ENCODE measurements around the gene NLGN1.

NLGN1 gene

DNA sequence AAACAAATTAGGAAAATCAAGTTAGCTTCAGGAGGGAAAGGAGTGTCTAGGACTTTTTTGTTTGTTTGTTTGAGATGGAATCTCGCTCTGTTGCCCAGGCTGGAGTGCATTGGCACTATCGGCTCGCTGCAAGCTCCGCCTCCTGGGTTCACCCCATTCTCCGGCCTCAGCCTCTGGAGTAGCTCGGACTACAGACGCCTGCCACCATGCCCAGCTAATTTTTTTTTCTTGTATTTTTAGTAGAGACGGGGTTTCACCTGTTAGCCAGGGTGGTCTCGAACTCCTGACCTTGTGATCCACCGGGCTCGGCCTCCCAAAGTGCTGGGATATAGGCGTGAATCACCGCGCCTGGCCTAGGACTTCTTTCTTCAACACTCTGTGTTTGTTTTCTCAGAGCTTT lies 171.1 kb downstream of the NLGN1 start:
- in situ Hi-C loops (cut with MboI; ENCODE audit: low pct_unique_long_range_greater_than_20kb, low sequenced_read_pairs, unreplicated experiment), result no loop called here
- TF ChIP-seq, protein P1, sequence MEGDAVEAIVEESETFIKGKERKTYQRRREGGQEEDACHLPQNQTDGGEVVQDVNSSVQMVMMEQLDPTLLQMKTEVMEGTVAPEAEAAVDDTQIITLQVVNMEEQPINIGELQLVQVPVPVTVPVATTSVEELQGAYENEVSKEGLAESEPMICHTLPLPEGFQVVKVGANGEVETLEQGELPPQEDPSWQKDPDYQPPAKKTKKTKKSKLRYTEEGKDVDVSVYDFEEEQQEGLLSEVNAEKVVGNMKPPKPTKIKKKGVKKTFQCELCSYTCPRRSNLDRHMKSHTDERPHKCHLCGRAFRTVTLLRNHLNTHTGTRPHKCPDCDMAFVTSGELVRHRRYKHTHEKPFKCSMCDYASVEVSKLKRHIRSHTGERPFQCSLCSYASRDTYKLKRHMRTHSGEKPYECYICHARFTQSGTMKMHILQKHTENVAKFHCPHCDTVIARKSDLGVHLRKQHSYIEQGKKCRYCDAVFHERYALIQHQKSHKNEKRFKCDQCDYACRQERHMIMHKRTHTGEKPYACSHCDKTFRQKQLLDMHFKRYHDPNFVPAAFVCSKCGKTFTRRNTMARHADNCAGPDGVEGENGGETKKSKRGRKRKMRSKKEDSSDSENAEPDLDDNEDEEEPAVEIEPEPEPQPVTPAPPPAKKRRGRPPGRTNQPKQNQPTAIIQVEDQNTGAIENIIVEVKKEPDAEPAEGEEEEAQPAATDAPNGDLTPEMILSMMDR (IDR thresholded peaks at IDR 0.05; ENCODE audit: extremely low read depth, insufficient read depth, missing control alignments), result no peak
- no peak for DNase-seq (ENCODE audit: low spot score)

DNA sequence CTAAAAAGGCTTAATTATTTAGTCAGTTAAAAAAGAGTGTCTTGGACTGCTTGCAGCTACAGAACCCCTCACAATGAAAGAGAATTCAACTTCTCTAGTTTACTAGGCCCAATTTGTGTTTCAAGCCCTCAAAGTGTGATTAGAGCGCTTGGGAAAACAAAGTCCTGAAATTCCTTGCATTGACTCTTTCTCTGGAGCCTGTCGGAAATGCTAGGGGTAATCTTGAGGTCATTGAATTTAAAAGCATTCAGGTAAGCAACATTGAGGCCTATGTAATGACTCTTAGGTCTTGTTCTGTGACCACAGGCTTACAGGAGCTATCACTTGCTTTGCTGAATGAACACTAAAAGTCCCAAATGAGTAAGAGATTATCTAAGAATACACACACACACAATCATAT lies 186.0 kb downstream of the NLGN1 start:
- in situ Hi-C loops (cut with MboI; ENCODE audit: low pct_unique_long_range_greater_than_20kb, low sequenced_read_pairs, unreplicated experiment), result no loop called here
- DNase-seq (ENCODE audit: low spot score), result no peak
- TF ChIP-seq, protein P1 (IDR thresholded peaks at IDR 0.05; ENCODE audit: extremely low read depth, insufficient read depth, missing control alignments), result no peak

DNA sequence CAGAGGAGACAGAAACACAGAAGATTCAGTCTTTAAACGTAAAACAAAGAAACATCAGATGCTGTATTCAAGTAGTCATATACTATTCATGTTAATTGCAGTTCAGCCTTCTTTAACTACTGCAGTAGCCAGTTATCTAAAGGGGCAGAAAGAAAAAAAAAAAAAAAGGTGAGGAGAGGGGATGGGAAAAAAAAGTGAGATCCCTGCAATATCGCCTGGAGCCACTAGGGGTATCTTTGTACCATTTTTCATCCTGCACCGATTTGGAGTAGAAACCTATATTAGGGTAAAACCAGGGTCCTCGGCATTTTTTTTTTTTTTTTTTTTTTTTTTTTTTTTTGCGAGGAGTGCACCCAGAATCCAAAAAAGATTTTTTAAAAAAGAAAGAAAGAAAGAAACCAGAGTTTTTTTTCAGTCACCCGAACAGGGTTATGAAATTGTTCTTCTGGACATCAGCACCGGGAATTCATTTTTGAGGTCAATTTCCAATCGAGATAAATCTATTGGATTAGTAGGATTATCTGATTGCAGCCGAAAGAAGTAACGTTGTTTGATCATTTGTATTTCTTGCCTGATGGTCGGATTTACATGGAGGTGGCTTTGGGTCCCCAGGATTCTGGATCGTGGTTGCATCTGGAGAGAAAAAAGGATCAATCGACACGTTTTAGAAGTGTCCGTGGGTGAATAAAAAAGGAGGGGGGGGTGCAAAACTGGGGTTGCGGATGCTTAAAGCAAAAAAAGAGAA lies 186.7 kb downstream of the NLGN1 start:
- DNase-seq (ENCODE audit: low spot score), result peak; percentile 17
- in situ Hi-C loops (cut with MboI; ENCODE audit: low pct_unique_long_range_greater_than_20kb, low sequenced_read_pairs, unreplicated experiment), result no loop called here
- TF ChIP-seq, protein P1 (IDR thresholded peaks at IDR 0.05; ENCODE audit: extremely low read depth, insufficient read depth, missing control alignments), result peak; percentile 44

DNA sequence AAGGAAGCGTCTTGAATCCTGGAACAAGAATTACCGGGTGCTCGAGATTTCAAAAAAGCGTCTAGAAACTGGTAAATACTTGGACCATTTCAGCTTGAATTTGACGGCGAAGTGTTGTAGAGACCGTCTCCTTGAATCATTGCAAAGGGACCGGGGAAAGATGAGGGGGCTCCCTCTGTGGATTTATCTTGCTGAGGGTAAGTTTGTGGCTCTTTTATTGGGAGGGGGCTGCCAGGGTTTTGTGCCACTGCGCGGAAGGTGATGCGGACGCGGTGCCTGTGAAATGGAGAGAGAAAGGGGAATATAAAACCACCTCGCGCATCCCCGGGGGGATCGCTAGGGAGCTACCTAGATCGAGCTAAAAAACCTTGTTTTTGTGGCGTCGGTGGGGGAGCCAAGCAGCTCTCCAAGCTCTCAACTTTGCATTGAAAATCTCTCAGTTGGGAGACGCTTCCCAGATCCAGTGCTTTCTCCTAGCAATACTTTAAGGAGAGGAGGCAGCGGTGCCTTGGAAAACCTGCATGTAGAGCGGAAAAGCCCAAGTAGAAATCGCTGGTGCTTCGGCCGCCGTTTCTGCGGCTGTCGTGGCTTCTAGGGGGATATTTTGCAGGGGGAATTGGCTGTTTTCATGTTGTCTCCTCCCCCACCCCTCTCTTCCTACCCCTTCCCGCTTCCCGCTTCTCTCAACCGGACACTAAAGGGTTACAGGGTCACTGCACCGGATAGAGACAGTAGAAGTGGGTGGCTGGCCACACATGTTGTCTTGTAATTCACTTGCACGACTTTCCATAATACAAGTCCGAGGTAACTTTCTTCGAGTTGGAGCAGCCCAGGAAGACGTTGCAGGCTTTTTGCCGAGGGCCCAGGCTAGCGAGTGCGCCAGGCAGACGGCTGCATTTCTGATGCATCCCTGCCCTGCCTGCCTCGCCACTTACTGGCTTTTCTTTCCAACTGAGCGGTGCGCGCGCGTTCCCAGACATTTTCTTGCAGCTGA lies 187.6 kb downstream of the NLGN1 start:
- in situ Hi-C loops (cut with MboI; ENCODE audit: low pct_unique_long_range_greater_than_20kb, low sequenced_read_pairs, unreplicated experiment), result no loop called here
- DNase-seq (ENCODE audit: low spot score), result no peak
- TF ChIP-seq, protein P1 (IDR thresholded peaks at IDR 0.05; ENCODE audit: extremely low read depth, insufficient read depth, missing control alignments), result no peak

DNA sequence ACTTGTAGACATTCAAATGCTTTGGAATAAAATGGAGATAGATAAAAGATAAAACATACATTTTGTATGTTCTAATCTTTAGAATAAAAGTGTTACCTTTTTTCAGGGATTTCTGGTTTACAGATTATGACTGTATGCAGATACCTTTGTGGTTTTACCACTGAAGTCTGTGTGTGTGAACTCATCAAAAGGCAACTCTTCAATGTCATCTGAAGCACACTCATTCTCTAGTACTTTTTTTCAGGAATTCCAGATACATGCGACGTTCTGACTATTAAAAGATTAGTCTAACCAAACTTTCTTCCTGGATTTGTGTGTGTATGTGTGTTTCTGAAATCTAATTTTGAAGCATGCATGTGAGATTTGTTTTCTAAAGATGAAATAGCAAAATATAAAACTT lies 188.6 kb downstream of the NLGN1 start:
- in situ Hi-C loops (cut with MboI; ENCODE audit: low pct_unique_long_range_greater_than_20kb, low sequenced_read_pairs, unreplicated experiment), result no loop called here
- TF ChIP-seq, protein P1 (IDR thresholded peaks at IDR 0.05; ENCODE audit: extremely low read depth, insufficient read depth, missing control alignments), result no peak

DNA sequence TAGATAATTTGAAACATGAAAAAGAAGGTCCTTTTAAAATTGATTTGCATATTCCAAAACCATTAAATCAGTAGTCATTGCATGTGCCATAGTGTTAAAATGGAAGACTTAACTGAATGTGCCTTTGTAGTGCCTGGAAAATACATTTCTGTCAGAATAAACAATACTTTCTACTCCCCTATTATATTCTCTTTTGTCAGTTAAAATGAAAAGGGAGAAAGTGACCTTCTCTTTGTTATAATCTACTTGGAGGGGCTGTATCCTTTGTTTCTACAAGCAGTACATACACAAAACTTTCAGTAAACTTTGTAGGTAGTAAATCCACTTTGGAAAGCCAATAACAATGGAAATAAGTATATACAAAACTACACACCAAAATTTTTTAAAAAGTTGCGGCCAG lies 189.5 kb downstream of the NLGN1 start:
- no peak for DNase-seq (ENCODE audit: low spot score)
- in situ Hi-C loops (cut with MboI; ENCODE audit: low pct_unique_long_range_greater_than_20kb, low sequenced_read_pairs, unreplicated experiment), result no loop called here
- TF ChIP-seq, protein P1 (IDR thresholded peaks at IDR 0.05; ENCODE audit: extremely low read depth, insufficient read depth, missing control alignments), result no peak

More for the DNA sequence above, 188.6 kb downstream of the NLGN1 start:
- no peak for DNase-seq (ENCODE audit: low spot score)
